OCI-LY7 (cell line): Measurements from ENCODE around the gene UBA52.

Source experiments
- EZH2phosphoT487 ChIP-seq: fragments of 200-600 bp; sonication (generic); IDR thresholded peaks from 2 replicates; pipeline ENCODE4 v1.6.1; 2018; ENCODE audit warnings: low read depth, borderline replicate concordance, mild to moderate bottlenecking, mixed run types, antibody characterized with exemption, low read length, moderate library complexity, mixed read lengths
- TF ChIP-seq, protein P1 (sequence below): fragments of 200-600 bp; sonication (generic); conservative IDR thresholded peaks from 2 replicates; pipeline ENCODE4 v1.5.1; 2014; ENCODE audit warnings: mild to moderate bottlenecking, antibody characterized with exemption, low read length, moderate library complexity, mixed read lengths

DNA sequence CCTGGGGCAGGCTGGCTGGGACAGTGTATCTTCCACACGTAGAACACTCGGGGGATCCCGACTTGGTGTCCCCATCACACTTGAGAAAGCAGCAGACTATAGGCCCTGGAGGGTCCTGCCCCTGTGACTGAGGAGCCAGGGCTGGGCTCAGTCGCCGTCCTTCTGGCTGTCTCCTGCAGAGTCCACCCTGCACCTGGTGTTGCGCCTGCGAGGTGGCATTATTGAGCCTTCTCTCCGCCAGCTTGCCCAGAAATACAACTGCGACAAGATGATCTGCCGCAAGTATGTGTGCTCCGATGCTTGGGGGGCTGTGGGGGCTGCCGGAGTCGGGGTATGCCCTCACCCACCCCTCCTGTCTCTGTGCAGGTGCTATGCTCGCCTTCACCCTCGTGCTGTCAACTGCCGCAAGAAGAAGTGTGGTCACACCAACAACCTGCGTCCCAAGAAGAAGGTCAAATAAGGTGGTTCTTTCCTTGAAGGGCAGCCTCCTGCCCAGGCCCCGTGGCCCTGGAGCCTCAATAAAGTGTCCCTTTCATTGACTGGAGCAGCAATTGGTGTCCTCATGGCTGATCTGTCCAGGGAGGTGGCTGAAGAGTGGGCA lies 3.1 kb downstream of the UBA52 start:
- no peak for TF ChIP-seq EZH2phosphoT487
- TF ChIP-seq, protein P1, sequence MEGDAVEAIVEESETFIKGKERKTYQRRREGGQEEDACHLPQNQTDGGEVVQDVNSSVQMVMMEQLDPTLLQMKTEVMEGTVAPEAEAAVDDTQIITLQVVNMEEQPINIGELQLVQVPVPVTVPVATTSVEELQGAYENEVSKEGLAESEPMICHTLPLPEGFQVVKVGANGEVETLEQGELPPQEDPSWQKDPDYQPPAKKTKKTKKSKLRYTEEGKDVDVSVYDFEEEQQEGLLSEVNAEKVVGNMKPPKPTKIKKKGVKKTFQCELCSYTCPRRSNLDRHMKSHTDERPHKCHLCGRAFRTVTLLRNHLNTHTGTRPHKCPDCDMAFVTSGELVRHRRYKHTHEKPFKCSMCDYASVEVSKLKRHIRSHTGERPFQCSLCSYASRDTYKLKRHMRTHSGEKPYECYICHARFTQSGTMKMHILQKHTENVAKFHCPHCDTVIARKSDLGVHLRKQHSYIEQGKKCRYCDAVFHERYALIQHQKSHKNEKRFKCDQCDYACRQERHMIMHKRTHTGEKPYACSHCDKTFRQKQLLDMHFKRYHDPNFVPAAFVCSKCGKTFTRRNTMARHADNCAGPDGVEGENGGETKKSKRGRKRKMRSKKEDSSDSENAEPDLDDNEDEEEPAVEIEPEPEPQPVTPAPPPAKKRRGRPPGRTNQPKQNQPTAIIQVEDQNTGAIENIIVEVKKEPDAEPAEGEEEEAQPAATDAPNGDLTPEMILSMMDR = no peak
